Astrocyte of the cerebellum (primary cell): ENCODE results near the gene CLDN24.
A peak's percentile ranks its signal among the peaks of the same experiment; 100 is the strongest.

Experiments used
- DNase-seq: peaks from one replicate; pipeline ENCODE4 v3.0.0-alpha.2; 2011; ENCODE audit warnings: low read depth
- H3K4me3 ChIP-seq: 2 replicates; pipeline ENCODE4 v1.5.1; 2011; ENCODE audit warnings: mild to moderate bottlenecking, low read depth, low read length, moderate library complexity
- CTCF ChIP-seq: IDR thresholded peaks from 2 replicates; pipeline ENCODE4 v1.5.1; 2012; ENCODE audit warnings: low read length, low read depth, moderate library complexity, mild to moderate bottlenecking; ENCODE audit errors: missing control alignments
- in situ Hi-C: cut with HindIII; loops from 2 replicates; pipeline ENCODE4 v1.10.0; 2017; ENCODE audit warnings: low sequenced_read_pairs

CLDN24 gene

GRCh38 chr4:183300655-183301054, 21.6 kb downstream of the CLDN24 start:
- no peak for TF ChIP-seq CTCF
- no peak for DNase-seq
- in situ Hi-C loops = no loop called here
- no peak overlapping the region for H3K4me3 ChIP-seq

- no peak overlapping the region for H3K4me3 ChIP-seq
- DNase-seq = peak; percentile 2
- in situ Hi-C loops = no loop called here
- no peak for TF ChIP-seq CTCF
Measured at GRCh38 chr4:183300070-183300469, 22.2 kb downstream of the CLDN24 start.

GRCh38 chr4:183299464-183299863, 22.8 kb downstream of the CLDN24 start:
- in situ Hi-C loops = no loop called here
- no peak for TF ChIP-seq CTCF
- H3K4me3 ChIP-seq = no peak overlapping the region
- no peak for DNase-seq

- no peak for DNase-seq
- no peak for TF ChIP-seq CTCF
- no peak overlapping the region for H3K4me3 ChIP-seq
- in situ Hi-C loops = no loop called here
Measured at GRCh38 chr4:183297675-183298074, 24.6 kb downstream of the CLDN24 start.

GRCh38 chr4:183295711-183296110, 26.5 kb downstream of the CLDN24 start:
- no peak for DNase-seq
- TF ChIP-seq CTCF = no peak
- H3K4me3 ChIP-seq = no peak overlapping the region
- in situ Hi-C loops = no loop called here

DNA sequence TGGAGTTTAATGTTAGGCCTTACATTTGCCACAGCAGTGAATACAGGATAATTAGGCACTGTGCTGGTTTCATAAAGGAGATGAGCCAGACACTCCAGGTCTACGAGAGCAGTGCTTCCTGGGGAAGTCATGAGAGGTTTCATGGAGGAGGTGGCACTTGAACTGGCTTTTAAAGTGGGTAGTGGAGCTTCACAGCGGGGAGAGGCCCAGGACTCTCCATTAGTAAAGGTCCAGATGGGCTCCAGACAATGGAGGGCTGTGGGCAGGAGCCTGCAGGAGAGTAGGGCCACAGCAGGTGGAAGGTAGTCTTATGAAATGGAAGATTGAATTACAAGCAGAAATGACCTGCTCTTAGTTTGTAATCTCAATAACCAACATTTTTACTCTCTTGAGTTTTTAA, 31.2 kb downstream of the CLDN24 start:
- TF ChIP-seq CTCF = no peak
- DNase-seq = no peak
- in situ Hi-C loops = no loop called here
- no peak overlapping the region for H3K4me3 ChIP-seq

GRCh38 chr4:183289688-183290087, 32.5 kb downstream of the CLDN24 start:
- no peak overlapping the region for H3K4me3 ChIP-seq
- no peak for TF ChIP-seq CTCF
- in situ Hi-C loops = no loop called here
- DNase-seq = no peak
